H9 (cell line): ENCODE measurements around the gene STAC2. TPM values are rescaled to one million over a fixed set of nuclear protein-coding genes. Genes with fewer than 3 reads are reported as not detected.

ENCODE experiments used
- DNase-seq: peaks from one replicate; pipeline ENCODE4 v3.0.0-alpha.2; 2017
- H2AFZ ChIP-seq: one replicate; pipeline ENCODE4 v1.6.1; 2013; ENCODE audit warnings: mild to moderate bottlenecking, low read length, control low read depth, moderate library complexity
- H2AK5ac ChIP-seq: 2 replicates; pipeline ENCODE4 v1.6.1; 2013; ENCODE audit warnings: low read length, control low read depth, mixed read lengths; ENCODE audit not compliant: insufficient read length
- H2BK120ac ChIP-seq: one replicate; pipeline ENCODE4 v1.6.1; 2013; ENCODE audit warnings: low read depth, mild to moderate bottlenecking, low read length, control low read depth, inconsistent platforms; ENCODE audit not compliant: poor library complexity, severe bottlenecking
- H2BK12ac ChIP-seq: 2 replicates; pipeline ENCODE4 v1.6.1; 2013; ENCODE audit warnings: low read length, control low read depth, mixed read lengths, low read depth; ENCODE audit not compliant: insufficient read length
- H2BK15ac ChIP-seq: 2 replicates; pipeline ENCODE4 v1.6.1; 2013; ENCODE audit warnings: low read depth, low read length, control low read depth
- H2BK20ac ChIP-seq: one replicate; pipeline ENCODE4 v1.6.1; 2013; ENCODE audit warnings: low read depth, mild to moderate bottlenecking, low read length, control low read depth, inconsistent platforms; ENCODE audit not compliant: poor library complexity, severe bottlenecking
- H2BK5ac ChIP-seq: 2 replicates; pipeline ENCODE4 v1.6.1; 2013; ENCODE audit warnings: low read length, control low read depth, mixed read lengths; ENCODE audit not compliant: insufficient read length
- H3K14ac ChIP-seq: 2 replicates; pipeline ENCODE4 v1.6.1; 2013; ENCODE audit warnings: low read length, control low read depth; ENCODE audit not compliant: insufficient read depth
- H3K18ac ChIP-seq: 2 replicates; pipeline ENCODE4 v1.6.1; 2013; ENCODE audit warnings: low read depth, mild to moderate bottlenecking, mixed read lengths, low read length, control low read depth; ENCODE audit not compliant: insufficient read length
- H3K23ac ChIP-seq: 2 replicates; pipeline ENCODE4 v1.6.1; 2013; ENCODE audit warnings: low read length, control low read depth, mixed read lengths, low read depth; ENCODE audit not compliant: insufficient read length
- H3K23me2 ChIP-seq: 2 replicates; pipeline ENCODE4 v1.6.1; 2013; ENCODE audit warnings: low read depth, mild to moderate bottlenecking, mixed read lengths, low read length, control low read depth; ENCODE audit not compliant: insufficient read length, poor library complexity, severe bottlenecking
- H3K27ac ChIP-seq: 2 replicates; pipeline ENCODE4 v1.5.1; 2013; ENCODE audit warnings: low read length, control low read depth, mixed read lengths, low read depth; ENCODE audit not compliant: insufficient read length
- H3K27me3 ChIP-seq: 2 replicates; pipeline ENCODE4 v1.6.1; 2013; ENCODE audit warnings: low read length, control low read depth, inconsistent platforms; ENCODE audit not compliant: insufficient read depth
- H3K4ac ChIP-seq: 2 replicates; pipeline ENCODE4 v1.6.1; 2013; ENCODE audit warnings: low read depth, mild to moderate bottlenecking, control low read depth, inconsistent platforms, low read length, moderate library complexity
- H3K4me1 ChIP-seq: 2 replicates; pipeline ENCODE4 v1.6.1; 2013; ENCODE audit warnings: low read length, control low read depth, inconsistent platforms; ENCODE audit not compliant: insufficient read depth
- H3K4me2 ChIP-seq: 2 replicates; pipeline ENCODE4 v1.6.1; 2013; ENCODE audit warnings: low read length, control low read depth, mixed read lengths; ENCODE audit not compliant: insufficient read length, insufficient read depth
- H3K56ac ChIP-seq: 2 replicates; pipeline ENCODE4 v1.6.1; 2013; ENCODE audit warnings: low read depth, mild to moderate bottlenecking, mixed read lengths, low read length, control low read depth; ENCODE audit not compliant: insufficient read length
- H3K79me1 ChIP-seq: 2 replicates; pipeline ENCODE4 v1.6.1; 2013; ENCODE audit warnings: low read depth, mild to moderate bottlenecking, moderate library complexity, low read length, control low read depth, inconsistent platforms; ENCODE audit not compliant: insufficient read depth, poor library complexity, severe bottlenecking
- H3K79me2 ChIP-seq: 2 replicates; pipeline ENCODE4 v1.6.1; 2013; ENCODE audit warnings: low read length, control low read depth, inconsistent platforms; ENCODE audit not compliant: insufficient read depth
- H3K9ac ChIP-seq: 2 replicates; pipeline ENCODE4 v1.6.1; 2013; ENCODE audit warnings: low read length, control low read depth, mixed read lengths; ENCODE audit not compliant: insufficient read length; ENCODE audit errors: extremely low read depth
- H3K9me3 ChIP-seq: one replicate; pipeline ENCODE4 v1.6.1; 2013; ENCODE audit warnings: low read depth, low read length, inconsistent platforms; ENCODE audit not compliant: control insufficient read depth
- H3T11ph ChIP-seq: one replicate; pipeline ENCODE4 v1.6.1; 2013; ENCODE audit warnings: mild to moderate bottlenecking, low read length, control low read depth, inconsistent platforms
- H4K20me1 ChIP-seq: one replicate; pipeline ENCODE4 v1.6.1; 2013; ENCODE audit not compliant: control insufficient read depth, insufficient read length, insufficient read depth
- H4K5ac ChIP-seq: 2 replicates; pipeline ENCODE4 v1.6.1; 2013; ENCODE audit warnings: low read depth, mild to moderate bottlenecking, mixed read lengths, low read length, control low read depth; ENCODE audit not compliant: insufficient read length
- H4K8ac ChIP-seq: replicated peaks from 2 replicates; pipeline ENCODE4 v1.6.1; 2013; ENCODE audit warnings: low read length, control low read depth, mixed read lengths, low read depth; ENCODE audit not compliant: insufficient read length
- H4K91ac ChIP-seq: 2 replicates; pipeline ENCODE4 v1.6.1; 2013; ENCODE audit warnings: low read depth, mild to moderate bottlenecking, moderate library complexity, mixed read lengths, low read length, control low read depth; ENCODE audit not compliant: insufficient read length
- H3K27ac Mint-ChIP-seq, 3 experiments: 2 replicates in 2 of 3; 3 replicates in 1 of 3; pipeline ENCODE4 v1.8.0; 2020 to 2021; ENCODE audit warnings: mixed read lengths in 3 of 3, mild to moderate bottlenecking in 1 of 3, moderate library complexity in 1 of 3
- H3K27me3 Mint-ChIP-seq: 2 replicates; pipeline ENCODE4 v1.8.0; 2021; ENCODE audit warnings: low read depth, mild to moderate bottlenecking, moderate library complexity, mixed read lengths
- H3K36me3 Mint-ChIP-seq, 3 experiments: 2 replicates in 2 of 3; 3 replicates in 1 of 3; pipeline ENCODE4 v1.8.0; 2020 to 2021; ENCODE audit warnings: low read depth in 3 of 3, mixed read lengths in 3 of 3; ENCODE audit not compliant: insufficient read depth in 1 of 3
- H3K4me1 Mint-ChIP-seq, 2 experiments: 2 replicates each; pipeline ENCODE4 v1.8.0; 2020; ENCODE audit warnings: mixed read lengths in 2 of 2
- H3K4me3 Mint-ChIP-seq, 2 experiments: 2 replicates in 1 of 2; 3 replicates in 1 of 2; pipeline ENCODE4 v1.8.0; 2020 to 2021; ENCODE audit warnings: mild to moderate bottlenecking in 2 of 2, mixed read lengths in 2 of 2, moderate library complexity in 1 of 2
- H3K9me3 Mint-ChIP-seq, 2 experiments: 2 replicates in 1 of 2; 3 replicates in 1 of 2; pipeline ENCODE4 v1.8.0; 2020; ENCODE audit warnings: mild to moderate bottlenecking in 2 of 2, mixed read lengths in 2 of 2, moderate library complexity in 1 of 2
- WGBS: extraction: QIAGEN DNeasy Blood & Tissue Kit; methylation state at CpG from one replicate; pipeline ENCODE4 v1.1.7; 2013; ENCODE audit warnings: missing lambda C conversion rate, low lambda C conversion rate, mixed read lengths; ENCODE audit not compliant: insufficient read length; ENCODE audit errors: extremely low coverage; 5-methylcytosine and 5-hydroxymethylcytosine counted together
- total RNA-seq: library from RNA; stranded (reverse); gene quantifications from 2 replicates; pipeline ENCODE4 v1.2.1, GENCODE V29; 2021
- TF ChIP-seq, protein P1 (sequence below): fragments of 200-600 bp; sonication (generic); conservative IDR thresholded peaks from 3 replicates; pipeline ENCODE4 v1.8.0; 2021; ENCODE audit warnings: antibody characterized with exemption, mild to moderate bottlenecking

Gene STAC2
- total RNA-seq, 1 experiment from 2014 or later = 2.5 TPM

DNA sequence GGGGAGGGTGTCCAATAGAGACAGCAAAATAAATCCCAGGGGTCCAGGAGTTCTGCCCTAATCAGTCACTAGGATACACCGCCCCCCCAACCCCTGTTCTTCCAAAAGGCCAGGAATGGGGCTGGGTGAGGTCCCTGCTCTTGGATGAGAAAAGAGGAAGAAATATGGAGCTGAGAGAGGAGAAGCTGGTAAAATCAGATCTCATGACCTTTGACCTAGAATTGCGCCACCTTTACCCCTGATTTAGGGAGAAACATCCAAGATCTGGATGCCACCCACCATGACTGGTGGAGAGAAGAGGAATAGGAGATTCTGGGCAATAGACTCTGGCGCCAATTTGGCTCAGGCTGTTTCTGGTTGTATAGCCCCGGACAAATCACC lies 27.6 kb downstream of the STAC2 start:
- Histone ChIP-seq H2BK20ac (no peak overlapping the region), H3K14ac (no peak overlapping the region), H3K9ac (no peak overlapping the region), H3K4me1 (peaks cover 4% of the 10 kb centered on the region; the same call in 1 of the 2 replicates), H2BK120ac (no peak overlapping the region), H2BK5ac (no peak overlapping the region), H3K4me2 (peak overlapping the region; percentile 68), H3K79me2 (peaks cover 9% of the 10 kb centered on the region; the same call in 1 of the 2 replicates), H3T11ph (no peak overlapping the region), H4K5ac (no peak overlapping the region), H2BK12ac (no peak overlapping the region), H4K20me1 (peaks cover 4% of the 10 kb centered on the region), H4K91ac (no peak overlapping the region), H3K27ac (no peak overlapping the region), H3K23ac (no peak overlapping the region), H3K56ac (no peak overlapping the region), H3K27me3 (no peaks in the 10 kb centered on the region), H4K8ac (no peak overlapping the region), H2BK15ac (no peak overlapping the region), H2AK5ac (no peak overlapping the region), H3K4ac (no peak overlapping the region), H3K79me1 (peaks cover 4% of the 10 kb centered on the region), H3K18ac (no peak overlapping the region), H3K9me3 (no peaks in the 10 kb centered on the region), H2AFZ (no peak overlapping the region), H3K23me2 (peaks cover 15% of the 10 kb centered on the region)
- no CpG with 5 or more reads among the region's 4 CpGs for WGBS
- H3K27ac Mint-ChIP-seq = peak overlapping the region in 2 of 3 experiments; percentile 72 to 80; a peak in 2 of 7 replicates
- no peaks in the 10 kb centered on the region for H3K27me3 Mint-ChIP-seq
- no peak for DNase-seq
- peaks cover 0 to 7% of the 10 kb centered on the region in 2 experiments; a peak in 1 of 5 replicates for H3K9me3 Mint-ChIP-seq
- H3K4me1 Mint-ChIP-seq = peaks cover 37 to 55% of the 10 kb centered on the region in 2 experiments
- H3K36me3 Mint-ChIP-seq = peaks cover 29 to 39% (median 38%) of the 10 kb centered on the region in 3 experiments
- peak overlapping the region; percentile 98 for H3K4me3 Mint-ChIP-seq
- TF ChIP-seq, protein P1, sequence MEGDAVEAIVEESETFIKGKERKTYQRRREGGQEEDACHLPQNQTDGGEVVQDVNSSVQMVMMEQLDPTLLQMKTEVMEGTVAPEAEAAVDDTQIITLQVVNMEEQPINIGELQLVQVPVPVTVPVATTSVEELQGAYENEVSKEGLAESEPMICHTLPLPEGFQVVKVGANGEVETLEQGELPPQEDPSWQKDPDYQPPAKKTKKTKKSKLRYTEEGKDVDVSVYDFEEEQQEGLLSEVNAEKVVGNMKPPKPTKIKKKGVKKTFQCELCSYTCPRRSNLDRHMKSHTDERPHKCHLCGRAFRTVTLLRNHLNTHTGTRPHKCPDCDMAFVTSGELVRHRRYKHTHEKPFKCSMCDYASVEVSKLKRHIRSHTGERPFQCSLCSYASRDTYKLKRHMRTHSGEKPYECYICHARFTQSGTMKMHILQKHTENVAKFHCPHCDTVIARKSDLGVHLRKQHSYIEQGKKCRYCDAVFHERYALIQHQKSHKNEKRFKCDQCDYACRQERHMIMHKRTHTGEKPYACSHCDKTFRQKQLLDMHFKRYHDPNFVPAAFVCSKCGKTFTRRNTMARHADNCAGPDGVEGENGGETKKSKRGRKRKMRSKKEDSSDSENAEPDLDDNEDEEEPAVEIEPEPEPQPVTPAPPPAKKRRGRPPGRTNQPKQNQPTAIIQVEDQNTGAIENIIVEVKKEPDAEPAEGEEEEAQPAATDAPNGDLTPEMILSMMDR = no peak
